ENCODE results near the gene CUL9. TPM values are rescaled to one million over a fixed set of nuclear protein-coding genes. Genes with fewer than 3 reads are reported as not detected.

CUL9 gene
- total and polyA plus RNA-seq, 2 experiments from 2014 or later: 2.6 to 11.3 TPM

GRCh38 chr6:43147691-43148477 lies 34.1 kb upstream of the CUL9 start:
- peaks cover 9% of the 10 kb centered on the region for H3K4me1 Mint-ChIP-seq
- no peaks in the 10 kb centered on the region for H3K9me2 ChIP-seq (ENCODE audit: insufficient read depth)
- H3K36me3 ChIP-seq (ENCODE audit: insufficient read depth): no peaks in the 10 kb centered on the region
- no peak overlapping the region for H3K4me2 ChIP-seq
- no peak overlapping the region for H3K4me3 Mint-ChIP-seq
- no peak overlapping the region for H3K27ac ChIP-seq (ENCODE audit: low read depth)
- no peaks in the 10 kb centered on the region for H3F3A ChIP-seq (replicated peaks; ENCODE audit: low read depth)
- ATAC-seq: no peak
- no peak overlapping the region for H3K4me3 ChIP-seq
- peaks cover 20% of the 10 kb centered on the region for H3K36me3 Mint-ChIP-seq (ENCODE audit: low read depth)
- no peaks in the 10 kb centered on the region for H3K79me2 ChIP-seq (replicated peaks; ENCODE audit: insufficient read depth)
- no peaks in the 10 kb centered on the region for H3K9me3 Mint-ChIP-seq
- TF ChIP-seq EZH2 (IDR thresholded peaks at IDR 0.05; ENCODE audit: low read depth, unreplicated experiment): no peak
- no peak for TF ChIP-seq ZNF331 (CRISPR knock-in tag; IDR thresholded peaks at IDR 0.05; ENCODE audit: low read depth)
- no peak for TF ChIP-seq REST (IDR thresholded peaks at IDR 0.05; ENCODE audit: unreplicated experiment)
- no peak for TF ChIP-seq ZNF462 (CRISPR knock-in tag; IDR thresholded peaks at IDR 0.05)
- TF ChIP-seq EZH2phosphoT487 (IDR thresholded peaks at IDR 0.05; ENCODE audit: unreplicated experiment): no peak
- TF ChIP-seq JUNB (IDR thresholded peaks at IDR 0.05; ENCODE audit: unreplicated experiment): no peak
- TF ChIP-seq POLR2AphosphoS5 (IDR thresholded peaks at IDR 0.05; ENCODE audit: low read depth): no peak
- no peak for TF ChIP-seq CREB1 (CRISPR knock-in tag; IDR thresholded peaks at IDR 0.05; ENCODE audit: low read depth)
- TF ChIP-seq ETS1 (IDR thresholded peaks at IDR 0.05): no peak
- TF ChIP-seq CTCF (conservative IDR thresholded peaks at IDR 0.05; ENCODE audit: low read depth in 2 of 2): no peak
- no peak for TF ChIP-seq ZNF114 (CRISPR knock-in tag; IDR thresholded peaks at IDR 0.05)
- no peak for TF ChIP-seq NANOG (IDR thresholded peaks at IDR 0.05; ENCODE audit: borderline replicate concordance)
- no peak for TF ChIP-seq STAT1 (IDR thresholded peaks at IDR 0.05; ENCODE audit: unreplicated experiment)
- H4K20me1 ChIP-seq (replicated peaks; ENCODE audit: insufficient read depth): no peaks in the 10 kb centered on the region; the same call in 1 of the 2 replicates
- no peaks in the 10 kb centered on the region for H3K27me3 ChIP-seq (ENCODE audit: insufficient read depth)
- DNase-seq (ENCODE audit: low spot score): no peak
- no peak overlapping the region for H3K27ac Mint-ChIP-seq
- H3K4me1 ChIP-seq (ENCODE audit: insufficient read depth): peaks cover 5% of the 10 kb centered on the region; the same call in 1 of the 2 replicates
- peaks cover 15% of the 10 kb centered on the region for H3K27me3 Mint-ChIP-seq (ENCODE audit: insufficient read depth, low read depth, poor library complexity)
- H2AFZ ChIP-seq: no peak overlapping the region
